HepG2 (cell line): ENCODE measurements around the gene TNFRSF6B. TPM values are rescaled to one million over a fixed set of nuclear protein-coding genes. Genes with fewer than 3 reads are reported as not detected.

Experiments
- CENPX ChIP-seq: sonication (generic); formaldehyde crosslinking; IDR thresholded peaks from 2 replicates; pipeline ENCODE4 v1.9.0; 2021; ENCODE audit warnings: mild to moderate bottlenecking, missing genetic modification reagents, moderate library complexity
- MYC ChIP-seq: sonication (generic); formaldehyde crosslinking; IDR thresholded peaks from 2 replicates; pipeline ENCODE4 v1.9.0; 2021; ENCODE audit warnings: missing genetic modification reagents, borderline replicate concordance
- SATB2 ChIP-seq: sonication (generic); formaldehyde crosslinking; IDR thresholded peaks from 2 replicates; pipeline ENCODE4 v1.5.0; 2020; ENCODE audit warnings: missing genetic modification reagents
- ZBTB7A ChIP-seq: sonication (generic); formaldehyde crosslinking; IDR thresholded peaks from 2 replicates; pipeline ENCODE4 v1.8.0; 2022; ENCODE audit warnings: mild to moderate bottlenecking, missing genetic modification reagents
- ZNF317 ChIP-seq: sonication (generic); formaldehyde crosslinking; IDR thresholded peaks from 2 replicates; pipeline ENCODE4 v1.5.0; 2020; ENCODE audit warnings: mild to moderate bottlenecking, missing genetic modification reagents
- ZNF878 ChIP-seq: sonication (generic); formaldehyde crosslinking; IDR thresholded peaks from 2 replicates; pipeline ENCODE4 v1.8.1; 2023; ENCODE audit warnings: mild to moderate bottlenecking, missing genetic modification reagents, moderate library complexity
- ZSCAN20 ChIP-seq: sonication (generic); formaldehyde crosslinking; IDR thresholded peaks from 2 replicates; pipeline ENCODE4 v1.4.0; 2020; ENCODE audit warnings: missing genetic modification reagents, mild to moderate bottlenecking, borderline replicate concordance
- polyA plus RNA-seq, 8 experiments: library from polyadenylated mRNA; depleted of rRNA in 3 of 8; stranded (reverse) in 7 of 8; unstranded in 1 of 8; fragments of >200 nt; fragmentation: Illumina TruSeq in 4 of 8; extraction: Trizol in 4 of 8; gene quantifications; 2 replicates each; pipeline versions ENCODE4 v1.2.1 to v1.2.3, GENCODE V29; 2011 to 2016; ENCODE audit warnings: low read depth in 4 of 8, missing spikeins in 1 of 8, mixed read lengths in 1 of 8; ENCODE audit not compliant: insufficient read depth in 1 of 8
- total RNA-seq, 5 experiments: library from RNA; depleted of rRNA; stranded (reverse); fragments of >200 nt; fragmentation: Illumina TruSeq; extraction: Trizol; gene quantifications; 2 replicates each; pipeline ENCODE4 v1.2.3, GENCODE V29; 2016; ENCODE audit warnings: low read depth in 1 of 5
- TF ChIP-seq, protein P1 (sequence below), 2 experiments: IDR thresholded peaks; 2 replicates each; pipeline ENCODE4 v1.6.1; 2011 to 2012; ENCODE audit warnings: low read length in 2 of 2, borderline replicate concordance in 1 of 2, low read depth in 1 of 2, mild to moderate bottlenecking in 1 of 2, moderate library complexity in 1 of 2
- TF ChIP-seq, protein P2 (sequence below): sonication (generic); formaldehyde crosslinking; IDR thresholded peaks from 2 replicates; pipeline ENCODE4 v1.9.0; 2021; ENCODE audit warnings: mild to moderate bottlenecking, missing genetic modification reagents
- TF ChIP-seq, protein P3 (sequence below): sonication (generic); formaldehyde crosslinking; IDR thresholded peaks from 2 replicates; pipeline ENCODE4 v1.9.0; 2021; ENCODE audit warnings: missing genetic modification reagents, mild to moderate bottlenecking, borderline replicate concordance
- TF ChIP-seq, protein P4 (sequence below): IDR thresholded peaks from 2 replicates; pipeline ENCODE4 v1.6.1; 2016; ENCODE audit warnings: missing genetic modification reagents, missing compliant biosample characterization
- TF ChIP-seq, protein P5 (sequence below): sonication (generic); formaldehyde crosslinking; IDR thresholded peaks from 2 replicates; pipeline ENCODE4 v1.4.0; 2020; ENCODE audit warnings: missing genetic modification reagents

Gene TNFRSF6B
- total and polyA plus RNA-seq, 2 of the 13 experiments (the other 11 are each of a cell fraction or from before 2014, with no cell fraction given): 0.24 TPM; not detected in 1

DNA sequence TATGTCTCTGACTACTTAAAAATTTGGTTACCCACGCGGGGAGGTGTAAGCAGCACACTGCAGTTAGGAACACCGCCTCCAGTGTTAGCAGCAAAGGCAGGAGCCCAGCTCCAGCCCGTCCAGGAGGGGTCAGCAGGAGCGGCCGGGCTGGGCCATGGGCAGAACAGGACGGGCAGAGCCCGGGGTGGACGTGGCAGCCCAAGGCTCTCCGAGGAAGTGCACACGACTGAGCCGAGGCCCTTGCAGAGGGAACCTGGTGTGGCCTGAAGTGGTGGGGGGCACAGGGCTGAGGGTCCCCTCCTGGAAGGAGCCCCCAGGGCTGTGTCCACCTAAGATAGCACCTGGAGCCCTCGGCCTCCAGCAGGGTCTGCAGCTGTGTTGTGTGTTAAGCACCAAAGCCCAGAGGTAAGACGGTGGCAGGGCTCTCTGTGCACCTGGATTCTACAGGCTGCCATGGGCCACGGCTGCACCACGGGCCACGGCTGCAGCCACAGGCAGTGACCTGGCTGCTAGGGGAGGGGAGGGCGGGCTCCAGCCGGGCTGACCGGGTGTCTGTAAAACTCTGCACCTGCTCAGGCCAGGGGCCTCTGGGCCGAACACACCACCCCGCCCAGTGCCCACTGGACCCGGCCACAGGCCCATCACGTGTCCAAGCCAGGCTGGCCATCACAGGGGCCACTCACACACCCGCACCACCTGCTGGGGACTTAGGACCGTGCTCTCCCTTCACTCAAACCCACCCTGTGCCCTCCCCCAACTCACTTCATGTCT is 49.7 kb downstream of the TNFRSF6B start (continued):
- TF ChIP-seq ZSCAN20 (CRISPR knock-in tag): no peak
- TF ChIP-seq SATB2 (CRISPR knock-in tag): no peak
- TF ChIP-seq ZNF317 (CRISPR knock-in tag): 0 out of 2 replicates have a peak, but pooled peaks have one; percentile 37
- TF ChIP-seq, protein P1, sequence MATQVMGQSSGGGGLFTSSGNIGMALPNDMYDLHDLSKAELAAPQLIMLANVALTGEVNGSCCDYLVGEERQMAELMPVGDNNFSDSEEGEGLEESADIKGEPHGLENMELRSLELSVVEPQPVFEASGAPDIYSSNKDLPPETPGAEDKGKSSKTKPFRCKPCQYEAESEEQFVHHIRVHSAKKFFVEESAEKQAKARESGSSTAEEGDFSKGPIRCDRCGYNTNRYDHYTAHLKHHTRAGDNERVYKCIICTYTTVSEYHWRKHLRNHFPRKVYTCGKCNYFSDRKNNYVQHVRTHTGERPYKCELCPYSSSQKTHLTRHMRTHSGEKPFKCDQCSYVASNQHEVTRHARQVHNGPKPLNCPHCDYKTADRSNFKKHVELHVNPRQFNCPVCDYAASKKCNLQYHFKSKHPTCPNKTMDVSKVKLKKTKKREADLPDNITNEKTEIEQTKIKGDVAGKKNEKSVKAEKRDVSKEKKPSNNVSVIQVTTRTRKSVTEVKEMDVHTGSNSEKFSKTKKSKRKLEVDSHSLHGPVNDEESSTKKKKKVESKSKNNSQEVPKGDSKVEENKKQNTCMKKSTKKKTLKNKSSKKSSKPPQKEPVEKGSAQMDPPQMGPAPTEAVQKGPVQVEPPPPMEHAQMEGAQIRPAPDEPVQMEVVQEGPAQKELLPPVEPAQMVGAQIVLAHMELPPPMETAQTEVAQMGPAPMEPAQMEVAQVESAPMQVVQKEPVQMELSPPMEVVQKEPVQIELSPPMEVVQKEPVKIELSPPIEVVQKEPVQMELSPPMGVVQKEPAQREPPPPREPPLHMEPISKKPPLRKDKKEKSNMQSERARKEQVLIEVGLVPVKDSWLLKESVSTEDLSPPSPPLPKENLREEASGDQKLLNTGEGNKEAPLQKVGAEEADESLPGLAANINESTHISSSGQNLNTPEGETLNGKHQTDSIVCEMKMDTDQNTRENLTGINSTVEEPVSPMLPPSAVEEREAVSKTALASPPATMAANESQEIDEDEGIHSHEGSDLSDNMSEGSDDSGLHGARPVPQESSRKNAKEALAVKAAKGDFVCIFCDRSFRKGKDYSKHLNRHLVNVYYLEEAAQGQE (IDR thresholded peaks at IDR 0.05; ENCODE audit: borderline replicate concordance in 1 of 2, low read depth in 1 of 2, low read length in 2 of 2): no peak
- TF ChIP-seq, protein P2, sequence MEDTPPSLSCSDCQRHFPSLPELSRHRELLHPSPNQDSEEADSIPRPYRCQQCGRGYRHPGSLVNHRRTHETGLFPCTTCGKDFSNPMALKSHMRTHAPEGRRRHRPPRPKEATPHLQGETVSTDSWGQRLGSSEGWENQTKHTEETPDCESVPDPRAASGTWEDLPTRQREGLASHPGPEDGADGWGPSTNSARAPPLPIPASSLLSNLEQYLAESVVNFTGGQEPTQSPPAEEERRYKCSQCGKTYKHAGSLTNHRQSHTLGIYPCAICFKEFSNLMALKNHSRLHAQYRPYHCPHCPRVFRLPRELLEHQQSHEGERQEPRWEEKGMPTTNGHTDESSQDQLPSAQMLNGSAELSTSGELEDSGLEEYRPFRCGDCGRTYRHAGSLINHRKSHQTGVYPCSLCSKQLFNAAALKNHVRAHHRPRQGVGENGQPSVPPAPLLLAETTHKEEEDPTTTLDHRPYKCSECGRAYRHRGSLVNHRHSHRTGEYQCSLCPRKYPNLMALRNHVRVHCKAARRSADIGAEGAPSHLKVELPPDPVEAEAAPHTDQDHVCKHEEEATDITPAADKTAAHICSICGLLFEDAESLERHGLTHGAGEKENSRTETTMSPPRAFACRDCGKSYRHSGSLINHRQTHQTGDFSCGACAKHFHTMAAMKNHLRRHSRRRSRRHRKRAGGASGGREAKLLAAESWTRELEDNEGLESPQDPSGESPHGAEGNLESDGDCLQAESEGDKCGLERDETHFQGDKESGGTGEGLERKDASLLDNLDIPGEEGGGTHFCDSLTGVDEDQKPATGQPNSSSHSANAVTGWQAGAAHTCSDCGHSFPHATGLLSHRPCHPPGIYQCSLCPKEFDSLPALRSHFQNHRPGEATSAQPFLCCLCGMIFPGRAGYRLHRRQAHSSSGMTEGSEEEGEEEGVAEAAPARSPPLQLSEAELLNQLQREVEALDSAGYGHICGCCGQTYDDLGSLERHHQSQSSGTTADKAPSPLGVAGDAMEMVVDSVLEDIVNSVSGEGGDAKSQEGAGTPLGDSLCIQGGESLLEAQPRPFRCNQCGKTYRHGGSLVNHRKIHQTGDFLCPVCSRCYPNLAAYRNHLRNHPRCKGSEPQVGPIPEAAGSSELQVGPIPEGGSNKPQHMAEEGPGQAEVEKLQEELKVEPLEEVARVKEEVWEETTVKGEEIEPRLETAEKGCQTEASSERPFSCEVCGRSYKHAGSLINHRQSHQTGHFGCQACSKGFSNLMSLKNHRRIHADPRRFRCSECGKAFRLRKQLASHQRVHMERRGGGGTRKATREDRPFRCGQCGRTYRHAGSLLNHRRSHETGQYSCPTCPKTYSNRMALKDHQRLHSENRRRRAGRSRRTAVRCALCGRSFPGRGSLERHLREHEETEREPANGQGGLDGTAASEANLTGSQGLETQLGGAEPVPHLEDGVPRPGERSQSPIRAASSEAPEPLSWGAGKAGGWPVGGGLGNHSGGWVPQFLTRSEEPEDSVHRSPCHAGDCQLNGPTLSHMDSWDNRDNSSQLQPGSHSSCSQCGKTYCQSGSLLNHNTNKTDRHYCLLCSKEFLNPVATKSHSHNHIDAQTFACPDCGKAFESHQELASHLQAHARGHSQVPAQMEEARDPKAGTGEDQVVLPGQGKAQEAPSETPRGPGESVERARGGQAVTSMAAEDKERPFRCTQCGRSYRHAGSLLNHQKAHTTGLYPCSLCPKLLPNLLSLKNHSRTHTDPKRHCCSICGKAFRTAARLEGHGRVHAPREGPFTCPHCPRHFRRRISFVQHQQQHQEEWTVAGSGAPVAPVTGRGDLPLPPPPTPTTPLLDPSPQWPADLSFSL (CRISPR knock-in tag): no peak
- no peak for TF ChIP-seq CENPX (CRISPR knock-in tag)
- TF ChIP-seq, protein P3, sequence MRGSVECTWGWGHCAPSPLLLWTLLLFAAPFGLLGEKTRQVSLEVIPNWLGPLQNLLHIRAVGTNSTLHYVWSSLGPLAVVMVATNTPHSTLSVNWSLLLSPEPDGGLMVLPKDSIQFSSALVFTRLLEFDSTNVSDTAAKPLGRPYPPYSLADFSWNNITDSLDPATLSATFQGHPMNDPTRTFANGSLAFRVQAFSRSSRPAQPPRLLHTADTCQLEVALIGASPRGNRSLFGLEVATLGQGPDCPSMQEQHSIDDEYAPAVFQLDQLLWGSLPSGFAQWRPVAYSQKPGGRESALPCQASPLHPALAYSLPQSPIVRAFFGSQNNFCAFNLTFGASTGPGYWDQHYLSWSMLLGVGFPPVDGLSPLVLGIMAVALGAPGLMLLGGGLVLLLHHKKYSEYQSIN (CRISPR knock-in tag): no peak
- TF ChIP-seq, protein P4, sequence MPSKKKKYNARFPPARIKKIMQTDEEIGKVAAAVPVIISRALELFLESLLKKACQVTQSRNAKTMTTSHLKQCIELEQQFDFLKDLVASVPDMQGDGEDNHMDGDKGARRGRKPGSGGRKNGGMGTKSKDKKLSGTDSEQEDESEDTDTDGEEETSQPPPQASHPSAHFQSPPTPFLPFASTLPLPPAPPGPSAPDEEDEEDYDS (CRISPR knock-in tag): no peak
- no peak for TF ChIP-seq ZBTB7A (CRISPR knock-in tag)
- TF ChIP-seq, protein P5, sequence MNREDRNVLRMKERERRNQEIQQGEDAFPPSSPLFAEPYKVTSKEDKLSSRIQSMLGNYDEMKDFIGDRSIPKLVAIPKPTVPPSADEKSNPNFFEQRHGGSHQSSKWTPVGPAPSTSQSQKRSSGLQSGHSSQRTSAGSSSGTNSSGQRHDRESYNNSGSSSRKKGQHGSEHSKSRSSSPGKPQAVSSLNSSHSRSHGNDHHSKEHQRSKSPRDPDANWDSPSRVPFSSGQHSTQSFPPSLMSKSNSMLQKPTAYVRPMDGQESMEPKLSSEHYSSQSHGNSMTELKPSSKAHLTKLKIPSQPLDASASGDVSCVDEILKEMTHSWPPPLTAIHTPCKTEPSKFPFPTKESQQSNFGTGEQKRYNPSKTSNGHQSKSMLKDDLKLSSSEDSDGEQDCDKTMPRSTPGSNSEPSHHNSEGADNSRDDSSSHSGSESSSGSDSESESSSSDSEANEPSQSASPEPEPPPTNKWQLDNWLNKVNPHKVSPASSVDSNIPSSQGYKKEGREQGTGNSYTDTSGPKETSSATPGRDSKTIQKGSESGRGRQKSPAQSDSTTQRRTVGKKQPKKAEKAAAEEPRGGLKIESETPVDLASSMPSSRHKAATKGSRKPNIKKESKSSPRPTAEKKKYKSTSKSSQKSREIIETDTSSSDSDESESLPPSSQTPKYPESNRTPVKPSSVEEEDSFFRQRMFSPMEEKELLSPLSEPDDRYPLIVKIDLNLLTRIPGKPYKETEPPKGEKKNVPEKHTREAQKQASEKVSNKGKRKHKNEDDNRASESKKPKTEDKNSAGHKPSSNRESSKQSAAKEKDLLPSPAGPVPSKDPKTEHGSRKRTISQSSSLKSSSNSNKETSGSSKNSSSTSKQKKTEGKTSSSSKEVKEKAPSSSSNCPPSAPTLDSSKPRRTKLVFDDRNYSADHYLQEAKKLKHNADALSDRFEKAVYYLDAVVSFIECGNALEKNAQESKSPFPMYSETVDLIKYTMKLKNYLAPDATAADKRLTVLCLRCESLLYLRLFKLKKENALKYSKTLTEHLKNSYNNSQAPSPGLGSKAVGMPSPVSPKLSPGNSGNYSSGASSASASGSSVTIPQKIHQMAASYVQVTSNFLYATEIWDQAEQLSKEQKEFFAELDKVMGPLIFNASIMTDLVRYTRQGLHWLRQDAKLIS: peak; percentile 69; the same call in 1 of the 2 replicates
- TF ChIP-seq ZNF878 (CRISPR knock-in tag): no peak
- TF ChIP-seq MYC (CRISPR knock-in tag): 0 out of 2 replicates have a peak, but pooled peaks have one; percentile 11
